ENCODE measurements around the gene SLC9A9.

GRCh38 chr3:143831994-143832393 lies 16.3 kb downstream of the SLC9A9 start:
- no peak for TF ChIP-seq CTCF (IDR thresholded peaks at IDR 0.05)
- no peak for TF ChIP-seq POLR2A (IDR thresholded peaks at IDR 0.05)

Measured in transverse colon (tissue), 3 donors.